ENCODE results near the gene ANKRA2. TPM values are rescaled to one million over a fixed set of nuclear protein-coding genes. Genes with fewer than 3 reads are reported as not detected.

ANKRA2 gene, protein sequence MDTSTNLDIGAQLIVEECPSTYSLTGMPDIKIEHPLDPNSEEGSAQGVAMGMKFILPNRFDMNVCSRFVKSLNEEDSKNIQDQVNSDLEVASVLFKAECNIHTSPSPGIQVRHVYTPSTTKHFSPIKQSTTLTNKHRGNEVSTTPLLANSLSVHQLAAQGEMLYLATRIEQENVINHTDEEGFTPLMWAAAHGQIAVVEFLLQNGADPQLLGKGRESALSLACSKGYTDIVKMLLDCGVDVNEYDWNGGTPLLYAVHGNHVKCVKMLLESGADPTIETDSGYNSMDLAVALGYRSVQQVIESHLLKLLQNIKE
- 10 to 100 TPM in 3 of 4 donors, 1 to 10 TPM in 1; 9.2 to 17.1 (median 12.7) TPM for total RNA-seq

DNA sequence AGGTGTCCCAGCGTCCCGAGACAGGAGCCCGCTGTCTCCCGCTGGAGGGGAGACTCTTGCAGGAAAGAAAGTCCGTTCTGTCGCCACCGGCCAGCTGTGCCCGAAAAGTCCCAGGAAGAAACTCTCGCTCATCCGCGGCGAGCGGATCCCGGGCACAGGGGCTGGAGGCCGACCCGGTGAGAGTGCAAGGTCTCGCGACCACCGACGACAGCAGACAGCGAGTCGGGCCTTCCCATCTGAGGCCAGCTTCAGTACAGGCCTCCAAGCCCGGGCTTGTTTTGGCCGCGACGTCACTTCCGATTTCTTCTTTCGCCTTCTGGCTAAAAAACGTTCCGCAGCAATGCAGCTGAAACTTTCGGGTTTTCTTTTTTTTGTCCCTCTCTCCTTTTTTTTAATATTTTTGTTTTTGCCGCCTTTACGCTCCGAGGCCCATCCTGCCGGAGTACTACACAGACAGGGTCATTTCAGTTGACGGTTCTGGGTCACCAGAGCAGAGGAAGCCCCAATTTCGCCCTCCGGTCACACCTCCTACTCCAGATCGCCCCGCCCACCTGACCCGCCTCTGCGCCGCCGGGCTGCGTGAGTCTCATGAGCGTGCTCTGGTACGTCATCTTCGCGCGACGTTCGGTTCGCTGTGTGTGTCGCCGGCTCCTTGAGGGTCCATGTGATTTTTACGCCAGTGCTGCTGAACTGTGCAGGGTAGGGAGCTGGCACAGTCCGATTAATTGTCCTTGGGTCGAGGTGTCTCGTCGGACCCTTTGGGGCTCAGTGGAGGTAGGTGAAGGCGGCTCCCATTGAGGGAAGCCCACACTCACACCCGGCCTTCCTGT lies at the start of gene ANKRA2, which contains the start of gene UTP15:
Gene ANKRA2 (minus strand): TSS at position 501 of the 830 bp plus-strand sequence. CDS start 2,758 bp downstream, outside the sequence.
Gene UTP15 (plus strand): TSS at position 605 of the 830 bp plus-strand sequence. CDS start 1,602 bp downstream, outside the sequence.
- Histone ChIP-seq H3K4me3 (peak within 1 kb of the TSS; percentile 64 to 94 (median 91)), H3K4me1 (peaks cover 27 to 33% of the 10 kb centered on the region in 2 donors), H3K9me3 (no peaks in the 10 kb centered on the region), H3K36me3 (peaks cover 0 to 29% of the 10 kb centered on the region in 2 donors), H3K27ac (peak within 1 kb of the TSS; percentile 88 to 96 (median 95)), H3K27me3 (no peaks in the 10 kb centered on the region)
- intact Hi-C loops (cut with DNase I; ENCODE audit: low total_unique reads) (loop anchor here (2.0 to 10.0 kb wide), 5 partner anchors 67 to 1945 kb away; partner anchors contain the start of genes BTF3, CERT1, GCNT4 and GFM2), in situ Hi-C loops (cut with MboI; ENCODE audit: low sequenced_read_pairs in 4 of 4) (loop anchor here in 1 of 4 donors (25.0 kb wide), 1 partner anchor 1197 kb away; the partner anchor contains the start of genes GFM2 and NSA2)
- DNase-seq = peak; percentile 98
- peak; percentile 98 to 99 for ATAC-seq
- TF ChIP-seq, protein P1, sequence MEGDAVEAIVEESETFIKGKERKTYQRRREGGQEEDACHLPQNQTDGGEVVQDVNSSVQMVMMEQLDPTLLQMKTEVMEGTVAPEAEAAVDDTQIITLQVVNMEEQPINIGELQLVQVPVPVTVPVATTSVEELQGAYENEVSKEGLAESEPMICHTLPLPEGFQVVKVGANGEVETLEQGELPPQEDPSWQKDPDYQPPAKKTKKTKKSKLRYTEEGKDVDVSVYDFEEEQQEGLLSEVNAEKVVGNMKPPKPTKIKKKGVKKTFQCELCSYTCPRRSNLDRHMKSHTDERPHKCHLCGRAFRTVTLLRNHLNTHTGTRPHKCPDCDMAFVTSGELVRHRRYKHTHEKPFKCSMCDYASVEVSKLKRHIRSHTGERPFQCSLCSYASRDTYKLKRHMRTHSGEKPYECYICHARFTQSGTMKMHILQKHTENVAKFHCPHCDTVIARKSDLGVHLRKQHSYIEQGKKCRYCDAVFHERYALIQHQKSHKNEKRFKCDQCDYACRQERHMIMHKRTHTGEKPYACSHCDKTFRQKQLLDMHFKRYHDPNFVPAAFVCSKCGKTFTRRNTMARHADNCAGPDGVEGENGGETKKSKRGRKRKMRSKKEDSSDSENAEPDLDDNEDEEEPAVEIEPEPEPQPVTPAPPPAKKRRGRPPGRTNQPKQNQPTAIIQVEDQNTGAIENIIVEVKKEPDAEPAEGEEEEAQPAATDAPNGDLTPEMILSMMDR (IDR thresholded peaks at IDR 0.05 in 4 of 5, conservative IDR thresholded peaks at IDR 0.05 in 1 of 5) = no peak
- TF ChIP-seq POLR2A (IDR thresholded peaks at IDR 0.05) = peak; percentile 52 to 57

DNA sequence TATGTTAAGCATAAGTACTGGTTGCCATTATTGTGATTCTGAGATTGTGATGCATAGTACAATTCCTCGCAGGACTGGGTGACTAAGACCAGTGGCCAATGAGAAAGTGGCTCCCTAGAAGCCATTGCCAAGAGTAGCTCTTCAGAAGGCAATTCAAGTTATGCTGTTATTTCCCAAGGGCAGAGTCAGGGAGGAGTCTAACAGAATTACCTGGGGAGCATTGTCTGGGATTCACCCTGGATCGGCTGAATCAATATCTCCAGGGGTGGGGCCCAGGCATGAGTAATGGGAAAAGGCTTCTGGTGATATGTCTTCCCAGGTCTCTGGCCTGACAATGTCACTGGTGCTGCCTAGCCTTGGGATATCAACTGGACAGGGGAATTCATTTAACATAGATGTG lies 49.6 kb upstream of the ANKRA2 start:
- intact Hi-C loops (cut with DNase I; ENCODE audit: low total_unique reads) (no loop called here), in situ Hi-C loops (cut with MboI; ENCODE audit: low sequenced_read_pairs in 4 of 4) (no loop called here)
- Histone ChIP-seq H3K36me3 (no peaks in the 10 kb centered on the region), H3K4me1 (no peaks in the 10 kb centered on the region), H3K9me3 (no peaks in the 10 kb centered on the region), H3K27me3 (no peaks in the 10 kb centered on the region), H3K27ac (no peak overlapping the region), H3K4me3 (no peak overlapping the region)
- ATAC-seq (no peak), DNase-seq (no peak)
- no peak for TF ChIP-seq POLR2A (IDR thresholded peaks at IDR 0.05)
- TF ChIP-seq, protein P1 (IDR thresholded peaks at IDR 0.05 in 4 of 5, conservative IDR thresholded peaks at IDR 0.05 in 1 of 5) = no peak

DNA sequence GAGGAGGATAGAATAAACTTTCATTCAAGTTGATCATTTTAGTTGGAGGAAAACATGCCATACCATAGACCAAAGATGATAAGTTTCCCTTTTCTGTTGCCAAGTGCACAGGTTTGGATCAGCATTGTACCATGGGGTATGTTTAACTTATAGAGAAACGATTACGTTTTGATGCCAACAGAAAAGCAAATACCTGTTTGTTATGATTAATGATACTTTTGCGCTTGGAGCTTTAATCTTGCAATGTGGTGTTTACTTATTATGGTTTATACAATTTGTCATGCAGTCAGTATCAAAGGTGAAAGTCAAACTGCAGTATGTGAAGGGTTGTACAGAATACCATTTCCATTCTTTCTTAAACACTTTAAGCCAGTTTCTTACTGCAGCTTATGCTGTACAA lies 47.4 kb upstream of the ANKRA2 start:
- ATAC-seq (no peak), DNase-seq (no peak)
- H3K27ac ChIP-seq = no peak overlapping the region
- in situ Hi-C loops (cut with MboI; ENCODE audit: low sequenced_read_pairs in 4 of 4) (no loop called here), intact Hi-C loops (cut with DNase I; ENCODE audit: low total_unique reads) (no loop called here)
- H3K27me3 ChIP-seq = no peaks in the 10 kb centered on the region
- TF ChIP-seq, protein P1 (IDR thresholded peaks at IDR 0.05 in 4 of 5, conservative IDR thresholded peaks at IDR 0.05 in 1 of 5) = no peak
- TF ChIP-seq POLR2A (IDR thresholded peaks at IDR 0.05) = no peak
- H3K9me3 ChIP-seq = no peaks in the 10 kb centered on the region
- no peaks in the 10 kb centered on the region for H3K4me1 ChIP-seq
- no peak overlapping the region for H3K4me3 ChIP-seq
- no peaks in the 10 kb centered on the region for H3K36me3 ChIP-seq

DNA sequence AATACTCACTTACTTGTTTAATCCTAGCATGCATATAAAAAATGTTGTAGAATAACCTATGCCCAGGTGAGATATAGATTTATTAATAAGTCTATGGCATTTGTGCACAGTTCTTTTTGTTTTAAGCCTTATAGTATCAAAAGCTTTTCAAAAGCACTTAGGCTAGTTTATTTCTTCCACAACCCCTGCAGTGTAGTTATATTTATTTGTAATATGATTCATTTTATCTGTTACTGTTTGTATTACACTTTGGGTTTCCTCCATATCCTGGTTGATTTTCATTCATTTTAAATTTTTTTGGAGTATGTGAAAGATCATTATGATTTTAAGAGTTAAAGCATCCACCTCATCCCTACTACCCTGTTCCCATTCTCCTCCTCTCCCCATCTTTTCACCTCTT lies 41.8 kb upstream of the ANKRA2 start:
- H3K27me3 ChIP-seq = no peaks in the 10 kb centered on the region
- no peaks in the 10 kb centered on the region for H3K9me3 ChIP-seq
- H3K4me1 ChIP-seq = no peaks in the 10 kb centered on the region
- H3K27ac ChIP-seq = no peak overlapping the region
- H3K4me3 ChIP-seq = no peak overlapping the region
- TF ChIP-seq POLR2A (IDR thresholded peaks at IDR 0.05) = no peak
- TF ChIP-seq, protein P1 (IDR thresholded peaks at IDR 0.05 in 4 of 5, conservative IDR thresholded peaks at IDR 0.05 in 1 of 5) = no peak
- intact Hi-C loops (cut with DNase I; ENCODE audit: low total_unique reads) (no loop called here), in situ Hi-C loops (cut with MboI; ENCODE audit: low sequenced_read_pairs in 4 of 4) (no loop called here)
- no peaks in the 10 kb centered on the region for H3K36me3 ChIP-seq
- DNase-seq (no peak), ATAC-seq (no peak)
